Parathyroid adenoma (tissue), 2 donors: Measurements from ENCODE around the gene MYADML2.

Experiments
- H2AFZ ChIP-seq: fragments of 300-600 bp; sonication (generic); one replicate; pipeline ENCODE4 v1.7.0; 2017; ENCODE audit warnings: antibody characterized with exemption, mild to moderate bottlenecking
- H3K27ac ChIP-seq: fragments of 300-600 bp; sonication (generic); one replicate; pipeline ENCODE4 v1.7.0; 2017
- H3K27me3 ChIP-seq: fragments of 300-600 bp; sonication (generic); one replicate; pipeline ENCODE4 v1.7.0; 2017; ENCODE audit warnings: low read length; ENCODE audit not compliant: control insufficient read depth, insufficient read depth
- H3K36me3 ChIP-seq: fragments of 300-600 bp; sonication (generic); one replicate; pipeline ENCODE4 v1.7.0; 2017; ENCODE audit warnings: low read length; ENCODE audit not compliant: control insufficient read depth, insufficient read depth
- H3K4me1 ChIP-seq: fragments of 300-600 bp; sonication (generic); one replicate; pipeline ENCODE4 v1.7.0; 2017; ENCODE audit warnings: control low read depth
- H3K4me2 ChIP-seq: fragments of 300-600 bp; sonication (generic); one replicate; pipeline ENCODE4 v1.7.0; 2017; ENCODE audit warnings: low read length
- H3K4me3 ChIP-seq: fragments of 300-600 bp; sonication (generic); one replicate; pipeline ENCODE4 v1.7.0; 2017; ENCODE audit warnings: low read depth, low read length
- H3K79me2 ChIP-seq: fragments of 300-600 bp; sonication (generic); one replicate; pipeline ENCODE4 v1.7.0; 2017; ENCODE audit warnings: control low read depth
- H3K9ac ChIP-seq: fragments of 300-600 bp; sonication (generic); one replicate; pipeline ENCODE4 v1.7.0; 2017; ENCODE audit warnings: mild to moderate bottlenecking
- H3K9me3 ChIP-seq: fragments of 300-600 bp; sonication (generic); one replicate; pipeline ENCODE4 v1.7.0; 2017; ENCODE audit warnings: low read length; ENCODE audit not compliant: control insufficient read depth
- TF ChIP-seq, protein P1 (sequence below): fragments of 300-600 bp; sonication (generic); IDR thresholded peaks from one replicate; pipeline ENCODE4 v1.7.0; 2017; ENCODE audit warnings: antibody characterized with exemption, mild to moderate bottlenecking
- donor health status: primary hyperparathyroidism.

The MYADML2 gene

DNA sequence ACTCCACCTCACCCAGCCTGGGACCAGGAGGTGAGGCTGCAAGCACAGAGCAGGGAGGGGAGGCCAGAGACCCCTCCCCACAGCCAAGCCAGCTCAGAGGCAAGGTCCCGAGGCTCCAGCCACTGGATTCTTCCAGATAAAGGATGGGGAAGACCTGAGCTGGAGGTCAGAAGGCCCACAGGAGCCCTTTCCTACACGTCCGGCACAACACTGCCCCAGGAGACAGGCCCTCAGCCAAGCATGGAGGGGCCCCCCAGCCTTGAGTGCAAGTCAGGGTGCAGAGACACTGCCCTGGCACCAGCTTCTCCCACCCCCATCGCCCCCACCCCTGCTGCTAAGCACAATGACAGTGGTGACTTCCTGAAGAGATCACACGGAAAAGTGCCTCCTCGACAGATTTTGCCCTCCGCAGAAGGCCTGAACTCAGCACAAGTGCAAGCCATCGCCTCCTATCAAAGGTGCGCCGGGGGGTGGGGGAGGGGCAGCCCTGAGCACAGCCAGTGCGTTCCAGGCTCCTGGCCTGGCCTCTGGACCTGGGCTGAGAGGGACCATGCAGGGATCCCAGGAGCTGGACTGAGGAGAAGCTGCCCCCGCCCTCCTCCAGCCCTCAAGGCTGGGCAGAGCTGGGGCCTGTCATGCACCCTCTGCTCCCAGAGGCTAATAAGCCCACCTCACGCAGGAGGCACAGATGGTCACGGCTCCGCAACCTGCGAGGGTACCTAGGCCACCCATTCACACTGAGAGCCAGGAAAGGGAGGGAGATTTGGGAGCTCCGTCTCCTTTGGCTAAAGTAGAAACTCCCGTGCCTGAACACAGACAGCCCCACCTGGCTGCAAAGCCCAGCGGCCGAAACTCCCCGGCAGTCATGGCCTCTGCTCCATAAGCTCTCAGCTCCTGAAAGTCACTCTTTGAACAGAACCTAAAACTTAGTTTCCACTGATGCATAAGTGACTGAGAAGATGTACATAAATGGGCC lies 22.2 kb downstream of the MYADML2 start:
- peaks cover 24% of the 10 kb centered on the region for H3K4me1 ChIP-seq
- H3K9me3 ChIP-seq = no peaks in the 10 kb centered on the region
- H3K27ac ChIP-seq = peak overlapping the region; percentile 79
- no peak overlapping the region for H2AFZ ChIP-seq
- peak overlapping the region; percentile 65 for H3K4me2 ChIP-seq
- H3K36me3 ChIP-seq = no peaks in the 10 kb centered on the region
- H3K4me3 ChIP-seq = peak overlapping the region; percentile 30
- peaks cover 29% of the 10 kb centered on the region for H3K79me2 ChIP-seq
- no peaks in the 10 kb centered on the region for H3K27me3 ChIP-seq
- TF ChIP-seq, protein P1, sequence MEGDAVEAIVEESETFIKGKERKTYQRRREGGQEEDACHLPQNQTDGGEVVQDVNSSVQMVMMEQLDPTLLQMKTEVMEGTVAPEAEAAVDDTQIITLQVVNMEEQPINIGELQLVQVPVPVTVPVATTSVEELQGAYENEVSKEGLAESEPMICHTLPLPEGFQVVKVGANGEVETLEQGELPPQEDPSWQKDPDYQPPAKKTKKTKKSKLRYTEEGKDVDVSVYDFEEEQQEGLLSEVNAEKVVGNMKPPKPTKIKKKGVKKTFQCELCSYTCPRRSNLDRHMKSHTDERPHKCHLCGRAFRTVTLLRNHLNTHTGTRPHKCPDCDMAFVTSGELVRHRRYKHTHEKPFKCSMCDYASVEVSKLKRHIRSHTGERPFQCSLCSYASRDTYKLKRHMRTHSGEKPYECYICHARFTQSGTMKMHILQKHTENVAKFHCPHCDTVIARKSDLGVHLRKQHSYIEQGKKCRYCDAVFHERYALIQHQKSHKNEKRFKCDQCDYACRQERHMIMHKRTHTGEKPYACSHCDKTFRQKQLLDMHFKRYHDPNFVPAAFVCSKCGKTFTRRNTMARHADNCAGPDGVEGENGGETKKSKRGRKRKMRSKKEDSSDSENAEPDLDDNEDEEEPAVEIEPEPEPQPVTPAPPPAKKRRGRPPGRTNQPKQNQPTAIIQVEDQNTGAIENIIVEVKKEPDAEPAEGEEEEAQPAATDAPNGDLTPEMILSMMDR = no peak
- no peak overlapping the region for H3K9ac ChIP-seq

DNA sequence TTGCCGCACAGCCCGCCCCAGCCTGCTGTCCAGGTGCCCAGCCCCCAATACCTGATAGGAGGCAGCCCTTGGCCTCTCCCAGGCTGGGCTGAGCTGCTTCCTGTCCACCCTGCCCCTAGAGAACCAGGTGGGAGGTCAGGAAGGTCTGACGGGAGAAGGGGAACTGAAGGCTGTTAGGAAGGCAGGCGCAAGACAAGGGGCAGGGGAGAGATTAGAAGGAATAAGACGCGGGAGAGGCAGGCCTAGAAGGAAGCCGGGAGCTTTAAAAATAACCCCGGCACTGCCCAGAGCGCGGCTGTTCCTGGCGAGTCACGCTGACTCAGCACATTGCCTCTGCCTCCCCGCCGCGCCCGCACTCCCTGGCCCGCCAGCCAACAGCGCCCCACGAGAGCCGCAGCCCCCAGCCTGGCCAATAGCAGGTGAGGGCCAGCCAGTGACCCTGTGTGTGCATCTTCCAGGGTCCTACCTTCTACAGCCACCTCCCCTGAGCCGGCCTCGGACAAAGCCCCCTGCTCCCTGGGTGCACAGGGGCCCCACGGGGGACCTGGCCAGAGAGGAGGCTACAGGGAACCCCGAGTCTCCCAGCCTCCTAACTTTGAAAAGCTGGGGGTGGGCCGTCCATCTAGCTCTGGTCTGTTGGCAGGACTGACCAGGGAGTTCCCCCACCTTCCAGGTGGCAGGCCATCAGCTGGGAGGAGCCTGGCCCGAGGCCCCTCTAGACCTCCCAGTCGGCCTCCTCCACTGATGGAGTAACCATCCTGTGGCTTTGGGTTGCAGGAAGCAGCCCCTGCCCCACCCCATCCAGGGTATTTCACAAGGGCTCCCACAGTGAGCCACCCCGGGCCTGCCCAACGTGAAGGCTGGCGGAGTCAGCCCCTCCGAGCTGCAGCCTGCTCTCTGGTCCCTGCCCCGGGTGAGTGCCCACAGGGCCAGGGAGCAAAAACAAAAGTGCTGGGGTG lies 23.5 kb downstream of the MYADML2 start:
- H3K79me2 ChIP-seq = peaks cover 42% of the 10 kb centered on the region

DNA sequence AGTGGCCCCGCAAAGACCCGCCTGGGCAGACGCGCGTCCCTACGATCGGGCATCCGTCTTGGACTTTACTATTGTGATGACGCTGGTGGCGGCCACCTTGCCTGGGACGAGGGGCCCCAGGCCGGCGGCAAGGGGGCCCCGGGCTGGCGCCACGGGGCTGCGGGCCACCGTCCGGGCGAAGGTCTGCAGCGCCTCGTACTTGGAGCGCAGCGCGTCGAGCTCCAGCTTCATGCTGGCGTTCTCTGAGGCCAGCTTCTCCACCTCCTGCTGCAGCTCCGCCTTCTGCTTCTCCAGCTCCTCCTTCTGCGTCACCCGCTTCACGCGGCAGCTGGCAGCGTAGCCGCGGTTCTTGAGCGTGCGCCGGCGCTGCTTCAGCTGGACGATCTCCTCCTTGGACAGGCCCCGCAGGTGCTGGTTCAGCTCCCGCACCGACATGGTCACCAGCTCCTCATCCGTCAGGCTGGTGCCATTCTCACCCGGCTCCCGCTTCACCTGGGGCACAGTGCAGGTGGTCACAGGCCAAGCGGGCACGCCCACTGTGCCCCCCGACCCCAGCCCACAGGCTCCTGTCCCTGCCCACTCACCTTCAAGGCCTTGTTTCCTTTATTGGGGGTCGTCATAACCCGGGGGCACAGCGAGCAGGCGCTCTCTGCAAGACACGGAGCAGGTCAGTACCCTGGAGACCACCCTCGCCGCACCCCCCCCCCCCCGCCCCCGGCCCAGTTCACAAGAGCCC lies 24.3 kb downstream of the MYADML2 start:
- Histone ChIP-seq H3K9me3 (no peaks in the 10 kb centered on the region), H3K9ac (no peak overlapping the region), H3K4me2 (peak overlapping the region; percentile 57), H3K4me1 (peaks cover 25% of the 10 kb centered on the region), H3K36me3 (no peaks in the 10 kb centered on the region), H3K27ac (peak overlapping the region; percentile 79), H3K4me3 (peak overlapping the region; percentile 37), H3K27me3 (no peaks in the 10 kb centered on the region), H2AFZ (no peak overlapping the region), H3K79me2 (peaks cover 46% of the 10 kb centered on the region)
- TF ChIP-seq, protein P1 = no peak

More for the DNA sequence above, 23.5 kb downstream of the MYADML2 start:
- Histone ChIP-seq H3K9ac (no peak overlapping the region), H3K27ac (peak overlapping the region; percentile 79), H3K36me3 (no peaks in the 10 kb centered on the region), H3K27me3 (no peaks in the 10 kb centered on the region), H2AFZ (peak overlapping the region; percentile 35), H3K4me3 (peak overlapping the region; percentile 37), H3K4me1 (peaks cover 23% of the 10 kb centered on the region), H3K4me2 (peak overlapping the region; percentile 57), H3K9me3 (no peaks in the 10 kb centered on the region)
- TF ChIP-seq, protein P1 = no peak

DNA sequence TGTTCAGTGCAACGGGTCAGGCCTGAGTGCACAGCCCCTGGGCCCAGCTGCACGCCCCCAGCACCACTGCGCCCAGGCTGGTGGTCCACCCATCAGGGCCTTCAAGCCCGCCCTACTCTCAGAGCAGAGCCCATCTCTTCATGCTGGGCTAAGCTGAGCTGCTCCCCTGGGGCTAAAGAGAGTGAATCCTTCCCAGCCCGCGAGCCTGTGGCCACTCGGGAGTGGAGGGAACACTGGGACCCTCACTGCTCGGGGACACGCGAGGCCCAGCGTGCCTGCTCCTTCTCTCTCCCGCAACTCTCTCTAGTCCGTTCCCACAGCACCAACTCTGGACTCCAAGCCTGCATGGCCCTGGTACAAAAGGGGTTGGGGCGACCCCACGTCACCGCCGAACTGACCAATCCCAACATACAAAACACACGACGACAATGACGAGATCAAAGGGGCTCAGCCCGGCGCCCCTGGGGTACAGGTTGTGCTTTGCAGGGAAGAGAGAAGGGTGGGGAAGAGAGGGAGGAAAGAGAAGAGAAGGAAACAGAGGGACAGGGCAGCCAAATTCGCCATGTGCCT lies 25.0 kb downstream of the MYADML2 start:
- no peaks in the 10 kb centered on the region for H3K36me3 ChIP-seq
- no peak overlapping the region for H2AFZ ChIP-seq
- H3K27me3 ChIP-seq = no peaks in the 10 kb centered on the region
- peaks cover 47% of the 10 kb centered on the region for H3K79me2 ChIP-seq
- peaks cover 27% of the 10 kb centered on the region for H3K4me1 ChIP-seq
- peak overlapping the region; percentile 10 for H3K27ac ChIP-seq
- H3K4me2 ChIP-seq = no peak overlapping the region
- TF ChIP-seq, protein P1 = no peak
- no peak overlapping the region for H3K9ac ChIP-seq
- no peak overlapping the region for H3K4me3 ChIP-seq
- no peaks in the 10 kb centered on the region for H3K9me3 ChIP-seq
